ENCODE measurements around the gene CAPN13.

DNA sequence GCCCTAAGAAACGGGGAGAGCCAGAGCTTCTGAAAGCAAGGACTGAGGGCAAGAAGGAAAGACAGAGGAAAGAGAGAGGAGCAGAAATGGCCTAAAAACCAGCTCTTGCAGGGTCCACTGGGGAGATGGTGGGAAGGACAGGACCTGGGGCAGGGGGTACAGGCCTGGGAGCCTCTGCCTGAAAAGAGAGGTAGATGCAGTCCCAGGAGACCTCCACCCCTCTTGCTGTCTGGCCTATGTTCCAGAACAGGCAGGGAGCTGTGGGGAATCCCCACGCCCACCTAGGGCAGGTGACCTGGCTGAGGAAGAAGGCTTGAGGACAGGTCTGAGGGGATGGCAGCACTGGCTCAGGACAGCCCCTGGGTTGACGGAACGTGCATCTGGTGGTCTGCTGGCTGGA is 4.6 kb downstream of the CAPN13 start:
- TF ChIP-seq, protein P1, sequence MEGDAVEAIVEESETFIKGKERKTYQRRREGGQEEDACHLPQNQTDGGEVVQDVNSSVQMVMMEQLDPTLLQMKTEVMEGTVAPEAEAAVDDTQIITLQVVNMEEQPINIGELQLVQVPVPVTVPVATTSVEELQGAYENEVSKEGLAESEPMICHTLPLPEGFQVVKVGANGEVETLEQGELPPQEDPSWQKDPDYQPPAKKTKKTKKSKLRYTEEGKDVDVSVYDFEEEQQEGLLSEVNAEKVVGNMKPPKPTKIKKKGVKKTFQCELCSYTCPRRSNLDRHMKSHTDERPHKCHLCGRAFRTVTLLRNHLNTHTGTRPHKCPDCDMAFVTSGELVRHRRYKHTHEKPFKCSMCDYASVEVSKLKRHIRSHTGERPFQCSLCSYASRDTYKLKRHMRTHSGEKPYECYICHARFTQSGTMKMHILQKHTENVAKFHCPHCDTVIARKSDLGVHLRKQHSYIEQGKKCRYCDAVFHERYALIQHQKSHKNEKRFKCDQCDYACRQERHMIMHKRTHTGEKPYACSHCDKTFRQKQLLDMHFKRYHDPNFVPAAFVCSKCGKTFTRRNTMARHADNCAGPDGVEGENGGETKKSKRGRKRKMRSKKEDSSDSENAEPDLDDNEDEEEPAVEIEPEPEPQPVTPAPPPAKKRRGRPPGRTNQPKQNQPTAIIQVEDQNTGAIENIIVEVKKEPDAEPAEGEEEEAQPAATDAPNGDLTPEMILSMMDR (IDR thresholded peaks at IDR 0.05), result no peak
- no peak for TF ChIP-seq EZH2 (IDR thresholded peaks at IDR 0.05; ENCODE audit: borderline replicate concordance, insufficient read depth, low read depth, low read length, poor library complexity, severe bottlenecking)
